GM18499 (cell line): Measurements from ENCODE around the gene C4orf50.

Source experiments
- ATAC-seq: cut with Tn5 transposase; IDR thresholded peaks from one replicate; pipeline ENCODE4 v1.9.1; 2021; ENCODE audit warnings: moderate number of reproducible peaks; ENCODE audit not compliant: insufficient read depth, unreplicated experiment

The C4orf50 gene

DNA sequence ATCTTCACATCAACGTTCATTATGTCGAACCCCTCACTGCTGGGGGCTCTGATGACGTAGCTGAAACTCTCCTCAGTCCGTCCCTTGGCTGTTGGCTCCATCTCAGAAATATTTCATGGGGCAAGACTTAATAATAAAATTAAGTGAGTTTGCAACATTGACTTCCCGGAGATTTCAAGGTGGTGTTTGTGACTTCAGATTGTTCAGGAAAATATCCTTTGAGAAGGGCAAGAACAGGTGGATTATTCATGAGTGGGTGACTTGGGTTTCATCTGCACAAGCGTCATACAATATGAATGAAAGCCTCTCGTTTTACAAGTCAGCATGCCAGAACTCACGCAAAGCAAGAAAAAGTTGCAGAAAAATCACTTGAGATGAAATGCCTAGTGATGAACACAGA is at the start of gene C4orf50:
Gene C4orf50 (minus strand): TSS at position 101 of the 400 bp plus-strand sequence.
- no peak for ATAC-seq

DNA sequence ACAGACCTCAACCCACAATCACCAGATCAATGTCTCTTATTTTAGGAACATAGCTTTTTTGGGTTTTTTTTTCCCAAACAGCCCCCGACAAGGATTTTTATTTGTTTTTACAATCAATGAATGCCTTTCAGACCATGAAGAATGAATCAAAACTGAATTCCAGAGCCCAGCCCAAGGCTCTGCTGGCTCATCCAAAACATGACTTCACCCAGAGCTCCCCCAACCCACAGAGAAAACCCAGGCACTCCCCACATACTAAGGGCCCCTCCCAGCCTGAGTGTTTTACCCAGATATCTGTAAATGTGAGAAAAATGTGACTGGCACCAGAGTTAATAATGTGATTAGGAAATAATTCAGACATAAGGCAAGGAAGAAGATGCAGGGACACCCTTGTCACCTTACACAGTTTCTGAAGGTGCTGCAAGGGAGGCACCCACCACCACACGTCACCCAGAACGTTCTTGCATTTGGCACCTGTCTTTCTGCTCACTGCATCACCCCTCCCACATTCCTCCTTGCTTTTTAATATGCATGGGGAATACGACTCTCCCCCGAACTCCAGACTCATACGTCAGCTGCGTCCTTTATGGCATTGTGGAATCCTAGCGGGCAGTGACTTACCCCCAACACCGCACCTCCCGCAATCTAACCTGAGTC is 47.8 kb upstream of the C4orf50 start:
- ATAC-seq = no peak

DNA sequence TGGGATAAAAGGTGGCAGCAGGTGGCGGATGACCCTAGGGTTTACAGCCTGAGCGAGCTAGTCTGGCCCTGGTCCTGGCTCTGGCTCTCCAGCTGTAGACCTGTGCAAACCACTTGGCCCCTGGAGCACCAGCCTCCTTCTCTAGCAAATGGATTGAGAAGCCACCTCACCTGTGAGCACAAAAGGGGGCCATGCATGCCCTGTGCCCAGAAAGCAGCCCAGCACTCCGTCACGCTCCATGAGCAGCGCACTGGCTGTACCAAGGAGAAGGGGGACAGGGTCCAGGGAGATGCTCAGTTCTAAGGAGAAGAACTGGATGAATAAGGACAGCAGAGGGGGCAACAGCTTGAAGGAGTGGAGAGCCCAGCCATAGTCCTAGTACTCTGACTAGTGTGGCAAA is 46.9 kb upstream of the C4orf50 start:
- ATAC-seq = no peak

- no peak for ATAC-seq
Measured at GRCh38 chr4:6064383-6064782, 46.2 kb upstream of the C4orf50 start.

- ATAC-seq = no peak
Measured at GRCh38 chr4:6063684-6064083, 45.5 kb upstream of the C4orf50 start.

- no peak for ATAC-seq
Measured at GRCh38 chr4:6062133-6062532, 43.9 kb upstream of the C4orf50 start.

- no peak for ATAC-seq
Measured at GRCh38 chr4:6059375-6059805, 41.2 kb upstream of the C4orf50 start.

- ATAC-seq = no peak
Measured at GRCh38 chr4:6058531-6059374, 40.5 kb upstream of the C4orf50 start.

- no peak for ATAC-seq
Measured at GRCh38 chr4:6056976-6057766, 38.9 kb upstream of the C4orf50 start.

GRCh38 chr4:6055436-6055835 is 37.2 kb upstream of the C4orf50 start:
- ATAC-seq = no peak

DNA sequence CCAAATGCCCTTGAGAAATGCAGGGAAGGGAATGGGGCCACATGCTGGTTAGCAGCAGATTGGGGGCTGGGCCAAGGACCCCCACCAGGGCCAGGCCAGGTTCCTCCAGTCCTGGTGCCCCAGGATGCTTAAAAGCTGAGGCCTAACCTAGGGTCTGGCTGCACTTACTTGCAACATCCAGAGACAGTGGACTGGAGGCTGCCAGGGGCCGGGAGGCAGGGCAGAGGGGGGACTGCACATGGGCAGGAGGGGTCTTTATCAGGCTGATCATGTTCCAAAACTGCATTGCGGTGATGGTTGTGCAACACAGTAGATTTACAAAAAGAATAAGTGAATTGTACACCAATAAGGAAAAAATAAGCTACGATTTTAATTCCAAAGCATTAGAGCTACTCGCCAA is 36.8 kb upstream of the C4orf50 start:
- ATAC-seq = no peak

DNA sequence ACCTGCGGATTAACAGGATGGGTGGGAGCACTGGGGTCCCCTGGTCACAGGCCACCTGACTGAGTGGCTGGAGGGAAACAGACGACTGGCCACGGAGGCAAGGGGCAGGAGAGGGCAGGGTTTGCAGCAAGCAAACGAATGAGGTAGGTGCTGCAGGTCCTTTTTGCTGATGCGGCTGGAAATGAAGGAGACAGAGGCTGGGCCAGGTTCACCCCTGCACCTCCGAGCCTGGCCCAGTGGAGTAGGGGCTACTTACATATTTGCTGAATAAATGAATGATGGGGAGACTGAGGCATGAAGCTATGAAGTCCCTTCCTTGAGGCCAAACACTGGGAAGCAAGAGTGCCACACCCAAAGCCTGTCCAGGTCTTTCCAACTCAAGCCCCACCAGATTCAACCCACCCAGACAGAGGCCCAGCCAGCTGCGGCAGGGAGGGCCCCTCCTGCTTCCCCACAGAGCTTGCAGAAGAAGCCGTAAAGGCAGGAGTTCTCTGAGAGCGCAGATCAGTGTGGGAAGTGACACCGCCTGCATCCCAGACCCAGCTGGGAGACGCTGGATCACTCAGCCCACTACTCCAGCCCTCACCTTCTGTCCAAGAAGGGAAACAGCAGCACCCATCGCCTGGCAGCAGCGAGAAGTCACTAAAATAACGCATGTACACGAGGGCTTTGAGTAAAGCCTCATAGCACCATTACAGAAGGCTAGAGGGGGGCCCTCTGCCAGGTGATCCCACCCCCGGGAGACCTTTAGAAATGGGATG is 36.1 kb upstream of the C4orf50 start:
- ATAC-seq = no peak

GRCh38 chr4:6052679-6053078 is 34.4 kb upstream of the C4orf50 start:
- no peak for ATAC-seq

GRCh38 chr4:6050551-6050950 is 32.3 kb upstream of the C4orf50 start:
- ATAC-seq = no peak

DNA sequence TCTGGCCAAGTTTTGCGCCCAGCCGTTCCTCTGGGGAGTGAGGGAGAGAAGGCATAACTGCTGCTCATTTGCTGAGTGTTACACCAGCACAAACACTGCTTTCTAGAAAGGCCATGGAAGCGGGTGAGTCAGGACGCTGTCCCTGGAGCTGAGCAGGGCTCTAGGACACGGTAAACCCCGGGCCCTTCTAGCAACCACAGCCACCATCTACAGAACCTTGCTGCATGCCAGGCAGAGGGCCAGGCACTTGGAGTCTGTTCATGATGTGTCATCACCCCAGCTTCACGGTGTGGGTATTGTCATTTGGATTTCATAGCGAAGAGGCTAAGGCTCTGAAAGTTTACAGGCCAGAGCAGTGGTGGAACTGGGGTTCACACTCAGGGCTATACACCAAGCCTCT is 31.8 kb upstream of the C4orf50 start:
- no peak for ATAC-seq

GRCh38 chr4:6049278-6049677 is 31.0 kb upstream of the C4orf50 start:
- no peak for ATAC-seq

DNA sequence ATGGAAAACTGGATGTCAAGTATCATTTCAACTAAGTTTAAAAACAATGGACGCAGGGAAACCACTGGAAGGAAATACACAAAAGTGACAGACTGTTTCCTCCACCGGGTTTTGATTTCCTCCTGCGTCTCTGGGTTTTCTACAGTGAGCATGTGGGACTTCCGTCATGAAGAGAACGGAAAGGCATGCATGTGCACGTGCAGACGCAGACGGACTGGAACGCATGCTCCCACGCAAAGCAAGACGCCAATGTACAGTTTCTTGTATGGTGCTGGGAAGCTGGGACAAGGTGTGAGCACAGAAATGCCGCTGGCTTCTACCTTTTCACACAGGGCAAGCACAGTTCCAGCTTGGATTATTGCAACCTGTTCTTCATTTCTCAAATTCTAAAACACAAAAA is 30.3 kb upstream of the C4orf50 start:
- no peak for ATAC-seq

DNA sequence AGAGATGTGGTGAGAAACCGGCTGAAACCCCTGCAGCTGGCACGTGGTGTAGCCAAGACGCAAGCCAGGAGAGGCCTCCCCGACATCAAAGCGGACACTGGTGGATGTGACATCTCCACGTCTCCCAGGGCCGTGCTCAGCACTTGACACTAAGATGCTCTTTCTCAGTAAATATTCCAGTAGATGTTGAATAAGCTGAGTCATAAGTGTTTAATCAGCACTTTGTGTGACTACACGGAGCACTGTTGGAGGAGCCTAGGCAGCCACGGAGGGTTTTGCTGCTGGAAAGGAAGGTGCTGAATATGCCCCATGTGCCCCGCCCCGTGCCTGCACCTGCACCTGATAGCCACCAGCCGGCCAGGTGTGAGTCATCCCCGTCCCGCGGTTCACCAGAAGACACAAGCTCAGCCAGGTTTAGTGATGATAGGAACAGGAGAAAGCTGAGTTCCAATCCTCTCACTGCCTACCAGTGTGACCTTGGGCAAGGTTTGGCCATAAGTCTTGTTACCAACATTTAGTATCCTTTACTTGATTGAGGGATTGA is 29.0 kb upstream of the C4orf50 start:
- no peak for ATAC-seq

GRCh38 chr4:6046526-6047129 is 28.4 kb upstream of the C4orf50 start:
- ATAC-seq = no peak

- no peak for ATAC-seq
Measured at GRCh38 chr4:6044805-6045204, 26.6 kb upstream of the C4orf50 start.
